Fibroblast of lung (primary cell): ENCODE results near the gene SLC6A19.

ENCODE experiments used
- CTCF ChIP-seq, 2 donors: IDR thresholded peaks in 1 of 2; conservative IDR thresholded peaks in 1 of 2; 1 replicate in 1 of 2; 2 replicates in 1 of 2; pipeline ENCODE4 v1.5.1; 2011 to 2012; ENCODE audit warnings: low read length in 2 of 2, control low read depth in 1 of 2, inconsistent platforms in 1 of 2, low read depth in 1 of 2, mild to moderate bottlenecking in 1 of 2
- EZH2 ChIP-seq: IDR thresholded peaks from 2 replicates; pipeline ENCODE4 v1.5.1; 2012; ENCODE audit warnings: low read length, control low read depth, mild to moderate bottlenecking; ENCODE audit errors: missing control alignments

- TF ChIP-seq CTCF (conservative IDR thresholded peaks at IDR 0.05 in 1 of 2, IDR thresholded peaks at IDR 0.05 in 1 of 2; ENCODE audit: low read depth in 1 of 2, low read length in 2 of 2) (no peak), EZH2 (no peak)
Measured at GRCh38 chr5:1222147-1222546, 20.8 kb downstream of the SLC6A19 start.
